Inflammatory macrophage treated with lipopolysaccharide for 1 hour (primary cell): ENCODE results near the gene TAF7L.
"Not testable (repeated sequence)": the region's sequence is repeated elsewhere in the genome, so short reads cannot be mapped to it uniquely, and the experiment has no call there.

Source experiments
- DNase-seq, 2 donors: peaks; one replicate each; pipeline ENCODE4 v3.0.0-alpha.2; 2020 to 2022

TAF7L gene

DNA sequence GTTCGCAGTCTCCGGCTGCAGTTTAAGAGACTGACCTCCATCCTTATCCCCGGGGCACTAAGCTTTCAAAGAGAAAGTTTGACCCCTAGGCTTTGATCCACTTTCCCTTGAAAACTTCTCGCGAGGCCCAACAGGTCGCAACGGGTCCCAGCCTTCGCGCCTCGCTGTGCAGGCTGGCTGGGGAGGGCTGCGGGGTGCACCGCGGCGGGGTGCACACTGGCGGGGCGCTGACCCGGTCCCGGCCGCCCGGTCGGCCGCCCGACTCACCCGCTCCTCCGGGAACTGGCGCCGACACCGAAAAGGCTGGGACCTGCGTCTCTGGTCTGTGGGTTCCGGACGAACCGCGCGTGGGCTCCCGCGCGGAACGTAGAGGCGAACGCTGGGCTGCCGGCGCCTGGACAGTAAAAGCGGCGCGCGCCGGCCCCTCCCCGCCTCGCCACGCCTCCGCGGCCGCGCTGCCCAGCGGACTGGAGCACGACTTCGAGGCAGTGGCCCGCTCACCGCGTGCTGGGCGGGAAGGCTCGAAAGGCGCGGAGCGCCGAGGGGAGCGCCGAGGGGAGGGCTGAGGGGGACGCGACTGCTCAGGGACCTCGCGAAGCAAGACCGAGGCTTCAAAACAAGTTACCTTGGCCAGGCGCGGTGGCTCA lies at the start of gene TAF7L:
TAF7L (minus strand) TSS at position 378 of the 647 bp plus-strand sequence. CDS start 3,791 bp downstream, outside the sequence.
- DNase-seq = no peak

GRCh38 chrX:101337776-101338271 lies 46.7 kb upstream of the TAF7L start:
- DNase-seq = no peak

DNA sequence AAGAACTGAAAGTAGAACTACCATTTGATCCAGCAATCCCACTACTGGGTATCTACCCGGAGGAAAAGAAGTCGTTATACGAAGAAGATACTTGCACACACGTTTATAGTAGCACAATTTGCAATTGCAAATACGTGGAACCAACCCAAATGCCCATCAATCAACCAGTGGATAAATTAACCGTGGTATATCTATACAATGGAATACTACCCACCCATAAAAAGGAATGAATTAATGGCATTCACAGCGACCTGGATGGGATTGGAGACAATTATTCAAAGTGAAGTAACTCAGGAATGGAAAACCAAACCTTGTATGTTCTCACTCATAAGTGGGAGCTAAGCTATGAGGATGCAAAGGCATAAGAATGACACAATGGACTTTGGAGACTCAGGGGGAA lies 43.2 kb upstream of the TAF7L start:
- not testable (repeated sequence) for DNase-seq

DNA sequence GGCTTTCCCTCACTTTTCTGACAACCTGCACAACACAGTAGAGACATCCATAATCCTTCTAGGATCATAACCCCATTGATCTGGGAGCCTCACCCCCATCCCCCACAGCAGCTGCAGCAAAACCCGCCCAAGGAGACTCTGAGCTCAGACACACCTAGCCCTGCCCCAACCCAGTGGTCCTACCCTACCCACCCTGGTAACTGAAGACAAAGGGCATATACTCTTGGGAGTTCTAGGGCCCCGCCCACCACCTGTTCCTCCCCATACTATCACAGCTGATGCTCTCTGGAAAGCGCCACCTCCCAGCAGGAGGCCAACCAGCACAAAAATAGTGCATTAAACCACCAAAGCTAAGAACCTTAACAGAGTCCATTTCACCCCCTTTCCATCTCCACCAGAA lies 35.5 kb upstream of the TAF7L start:
- DNase-seq = not testable (repeated sequence)

GRCh38 chrX:101303790-101304189 lies 12.7 kb upstream of the TAF7L start:
- DNase-seq = no peak

- DNase-seq = not testable (repeated sequence)
Observed at GRCh38 chrX:101295603-101296002, 4.5 kb upstream of the TAF7L start.

DNA sequence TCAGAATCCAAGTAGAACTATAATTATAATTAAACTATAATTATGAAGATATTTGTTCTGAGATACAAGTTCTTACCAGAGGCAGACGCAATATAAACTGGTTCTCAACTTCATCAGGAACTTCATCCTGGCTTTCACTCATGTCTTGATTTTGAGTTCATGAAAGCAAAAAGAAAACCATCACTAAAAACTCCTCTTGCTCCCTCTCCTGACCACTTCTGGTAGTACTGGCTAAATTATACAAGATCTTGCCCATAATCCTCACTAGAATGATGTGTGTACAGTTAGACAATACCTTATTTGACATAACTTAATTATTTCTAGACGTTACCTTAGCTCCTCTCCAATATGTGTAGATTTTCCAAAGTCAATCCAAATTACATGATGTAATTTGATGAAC lies 3.7 kb downstream of the TAF7L start:
- peak; percentile 9 to 57 for DNase-seq

DNA sequence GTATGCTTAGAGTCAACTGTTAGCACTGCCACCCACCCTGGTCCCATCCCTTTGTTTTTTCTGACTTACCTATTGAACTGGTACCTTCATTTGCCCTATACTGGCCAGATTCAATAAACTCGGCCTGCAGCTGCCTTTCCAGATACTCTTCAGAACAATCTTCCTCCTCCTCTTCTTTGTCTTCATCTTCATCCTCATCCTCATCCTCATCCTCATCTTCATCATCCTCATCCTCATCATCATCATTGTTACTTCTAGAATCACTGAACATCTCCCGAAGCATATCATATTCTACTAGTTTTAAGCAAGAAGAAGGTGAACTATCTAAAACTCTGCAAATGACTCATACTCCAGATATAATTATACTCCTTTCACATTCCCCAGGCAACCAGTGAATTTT lies 14.9 kb downstream of the TAF7L start:
- DNase-seq = no peak

DNA sequence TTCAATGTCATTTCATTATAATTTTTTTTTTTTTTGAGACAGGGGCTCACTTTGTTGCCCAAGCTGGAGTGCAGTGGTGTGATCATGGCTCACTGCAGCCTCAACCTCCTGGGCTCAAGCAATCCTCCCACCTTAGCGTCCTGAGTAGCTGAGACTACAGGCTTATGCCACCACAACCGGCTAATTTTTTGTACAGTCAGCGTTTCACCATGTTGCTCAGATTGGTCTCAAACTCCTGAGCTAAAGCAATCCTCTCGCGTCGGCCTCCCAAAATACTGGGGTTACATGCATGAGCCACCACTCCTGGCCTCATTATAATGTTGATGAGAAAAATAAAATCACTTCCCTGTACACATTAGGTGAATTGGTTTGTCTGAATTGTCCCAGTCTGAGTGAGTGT lies 16.9 kb downstream of the TAF7L start:
- no peak for DNase-seq

DNA sequence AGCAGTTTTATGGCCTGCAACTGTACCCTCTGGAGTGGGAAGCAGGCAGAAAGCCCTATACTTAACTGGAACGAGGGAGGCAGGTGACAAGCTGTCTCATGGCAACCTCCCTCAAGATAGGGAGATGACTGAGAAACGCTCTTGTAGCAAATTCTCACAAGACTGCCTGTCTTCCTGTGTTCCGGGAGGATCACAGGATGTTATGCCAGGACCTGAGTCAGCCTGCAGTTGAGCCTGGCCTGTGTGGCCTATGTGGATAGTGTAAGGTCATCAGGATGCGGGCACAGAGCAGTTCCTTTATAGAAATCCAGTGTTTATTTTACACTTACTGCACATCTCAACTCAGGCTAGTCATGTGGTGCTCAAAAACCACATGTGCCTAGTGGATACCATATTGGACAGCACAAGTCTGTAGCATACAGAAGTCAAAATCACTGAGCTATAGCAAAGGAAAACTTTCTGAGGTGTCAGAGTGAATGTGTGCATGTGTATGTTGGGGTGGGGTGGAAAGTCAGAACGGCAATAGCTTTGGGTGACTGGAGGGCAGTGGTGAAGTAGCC lies 25.2 kb downstream of the TAF7L start:
- no peak for DNase-seq

DNA sequence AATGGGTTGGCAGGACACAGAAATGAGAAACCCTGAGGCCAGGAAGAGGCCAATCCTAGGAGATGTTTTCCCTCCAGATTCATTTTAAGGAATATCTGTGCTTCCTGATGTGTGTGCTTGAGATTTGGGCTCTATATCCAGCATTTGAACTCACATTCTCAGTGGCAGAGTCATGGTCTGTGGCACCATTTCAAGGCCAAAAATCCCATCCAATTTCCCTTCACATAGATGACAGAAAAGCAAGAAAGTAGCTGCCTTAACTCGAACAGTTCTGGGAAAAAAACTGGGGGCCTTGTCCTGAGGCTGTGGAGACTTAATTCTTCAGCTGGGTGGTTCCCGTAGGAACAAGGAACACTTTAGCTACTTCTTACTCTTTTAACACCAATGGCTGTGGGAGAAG lies 27.4 kb downstream of the TAF7L start:
- no peak for DNase-seq

GRCh38 chrX:101262590-101262989 lies 28.5 kb downstream of the TAF7L start:
- no peak for DNase-seq

DNA sequence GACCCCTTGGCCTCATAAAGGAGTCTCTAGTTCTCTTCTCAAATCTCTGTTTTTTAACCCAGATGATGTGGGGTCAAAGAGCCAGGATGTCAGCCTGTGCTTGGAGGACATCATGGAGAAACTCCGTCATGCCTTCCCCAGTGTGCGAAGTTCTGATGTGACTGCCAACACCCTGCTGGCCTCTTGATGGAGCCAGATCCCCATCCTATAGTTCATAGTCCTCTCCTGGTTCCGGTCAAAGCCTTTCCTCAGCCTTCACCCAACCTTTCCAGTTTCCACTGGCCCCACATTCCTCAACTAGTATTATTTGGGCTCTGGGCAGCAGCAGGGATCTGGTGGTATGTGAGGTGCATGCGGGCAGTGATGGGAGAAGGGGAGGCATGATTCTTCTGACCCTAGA lies 30.7 kb downstream of the TAF7L start:
- no peak for DNase-seq

DNA sequence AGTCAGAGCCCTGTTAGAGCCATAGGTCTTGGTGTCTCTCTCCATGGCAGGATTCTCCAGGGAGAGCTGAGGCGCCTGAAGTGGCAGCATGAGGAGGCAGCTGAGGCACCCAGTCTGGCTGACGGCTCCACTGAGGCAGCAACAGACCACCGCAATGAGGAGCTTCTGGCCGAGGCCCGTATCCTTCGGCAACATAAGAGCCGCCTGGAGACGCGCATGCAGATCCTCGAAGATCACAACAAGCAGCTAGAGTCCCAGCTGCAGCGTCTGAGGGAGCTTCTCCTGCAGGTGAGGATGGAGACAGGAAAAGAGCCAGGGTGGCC lies 32.9 kb downstream of the TAF7L start:
- no peak for DNase-seq

DNA sequence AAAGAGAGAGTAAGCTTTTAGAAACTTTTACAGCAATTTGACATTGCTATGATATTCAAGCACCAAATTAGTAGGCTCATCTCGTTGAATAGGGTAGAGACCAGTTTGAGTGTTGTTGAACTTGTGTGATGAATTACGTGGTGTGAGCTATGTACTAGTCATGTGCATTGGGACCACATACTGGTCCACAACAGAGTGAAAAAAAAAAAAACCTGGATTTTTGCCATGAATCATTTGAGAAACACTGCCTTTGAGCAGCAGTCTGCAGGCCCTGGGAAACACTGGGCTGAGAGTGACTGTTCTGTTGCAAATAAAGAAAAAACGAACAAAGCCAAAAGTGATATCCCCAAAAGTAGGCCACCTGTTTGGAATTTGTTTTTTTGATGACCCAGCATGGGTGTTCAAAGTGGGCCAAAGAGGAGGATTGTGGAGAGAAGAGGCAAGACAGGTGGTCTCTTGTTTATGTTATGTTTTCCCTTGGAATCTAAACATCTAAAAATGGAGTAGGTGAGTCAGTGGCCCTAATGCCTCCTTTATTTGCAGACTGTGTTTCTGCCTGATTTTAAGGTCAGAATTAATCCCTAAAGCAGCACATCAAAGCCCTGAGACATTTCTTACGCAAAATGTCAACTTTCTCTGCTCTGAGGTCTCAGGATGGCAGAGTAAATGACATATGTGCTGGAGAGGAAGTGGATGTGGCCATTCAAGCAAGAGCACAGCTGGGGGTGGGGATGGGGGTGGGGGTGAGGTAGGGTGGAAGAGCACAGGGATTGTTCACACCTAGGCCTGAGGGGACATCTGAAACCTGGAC lies 33.5 kb downstream of the TAF7L start:
- no peak for DNase-seq

GRCh38 chrX:101252634-101253033 lies 38.5 kb downstream of the TAF7L start:
- no peak for DNase-seq

- DNase-seq = no peak
Observed at GRCh38 chrX:101241531-101241930, 49.6 kb downstream of the TAF7L start.

GRCh38 chrX:101237041-101237440 lies 54.1 kb downstream of the TAF7L start:
- DNase-seq = no peak

GRCh38 chrX:101232316-101232715 lies 58.8 kb downstream of the TAF7L start:
- no peak for DNase-seq

- DNase-seq = no peak
Observed at GRCh38 chrX:101231080-101231479, 60.1 kb downstream of the TAF7L start.

GRCh38 chrX:101230636-101231035 lies 60.5 kb downstream of the TAF7L start:
- DNase-seq = no peak

DNA sequence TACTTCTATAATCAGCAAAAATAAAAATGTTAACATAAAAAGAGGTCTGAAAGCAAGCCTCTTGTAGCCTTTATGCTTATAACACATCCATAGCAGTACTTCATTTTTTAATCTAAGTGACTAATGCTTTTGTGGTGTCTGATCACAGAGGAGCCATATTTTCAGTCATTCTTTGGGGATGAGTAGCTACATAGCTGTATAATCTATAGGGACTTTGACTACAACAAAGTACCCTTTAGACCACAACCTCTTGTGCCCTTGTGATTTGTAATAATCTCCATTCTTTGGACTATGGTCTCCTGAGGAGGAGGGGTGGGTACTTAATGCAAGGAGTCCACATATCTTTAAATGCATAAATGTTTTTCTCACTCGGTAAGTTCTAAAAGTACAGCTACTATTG lies 62.0 kb downstream of the TAF7L start:
- no peak for DNase-seq

GRCh38 chrX:101223226-101223625 lies 67.9 kb downstream of the TAF7L start:
- DNase-seq = no peak

DNA sequence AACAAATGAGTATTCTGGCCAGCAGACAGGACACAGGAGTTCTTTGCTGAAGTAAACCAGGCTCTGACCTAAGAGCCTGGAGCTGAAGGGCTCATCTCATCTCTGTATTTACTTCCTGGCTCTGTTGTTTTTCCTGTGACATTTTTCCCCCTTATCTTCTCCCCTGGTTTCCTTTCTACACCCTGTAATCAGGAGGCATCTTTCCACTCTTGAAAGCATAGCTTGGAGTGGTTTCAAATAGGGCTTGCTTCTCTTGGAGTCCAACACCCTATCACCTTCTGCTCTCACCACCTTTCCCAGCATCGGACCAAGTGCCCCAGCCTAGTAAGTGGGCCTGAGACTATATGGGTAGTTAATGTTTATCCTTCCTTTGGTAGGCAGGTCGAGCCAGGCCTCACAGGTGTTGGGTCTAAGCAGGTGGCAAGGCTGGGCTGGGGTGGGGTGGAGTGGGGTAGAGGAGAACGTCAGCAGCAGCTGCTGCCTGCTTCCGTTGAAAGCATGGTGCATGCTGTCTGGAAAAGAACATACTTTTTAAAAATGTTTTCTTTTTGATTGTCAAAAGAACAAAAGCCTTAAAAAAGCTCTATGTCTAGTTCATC lies 70.4 kb downstream of the TAF7L start:
- no peak for DNase-seq
